ENCODE data around the gene BICD1.

BICD1 gene

DNA sequence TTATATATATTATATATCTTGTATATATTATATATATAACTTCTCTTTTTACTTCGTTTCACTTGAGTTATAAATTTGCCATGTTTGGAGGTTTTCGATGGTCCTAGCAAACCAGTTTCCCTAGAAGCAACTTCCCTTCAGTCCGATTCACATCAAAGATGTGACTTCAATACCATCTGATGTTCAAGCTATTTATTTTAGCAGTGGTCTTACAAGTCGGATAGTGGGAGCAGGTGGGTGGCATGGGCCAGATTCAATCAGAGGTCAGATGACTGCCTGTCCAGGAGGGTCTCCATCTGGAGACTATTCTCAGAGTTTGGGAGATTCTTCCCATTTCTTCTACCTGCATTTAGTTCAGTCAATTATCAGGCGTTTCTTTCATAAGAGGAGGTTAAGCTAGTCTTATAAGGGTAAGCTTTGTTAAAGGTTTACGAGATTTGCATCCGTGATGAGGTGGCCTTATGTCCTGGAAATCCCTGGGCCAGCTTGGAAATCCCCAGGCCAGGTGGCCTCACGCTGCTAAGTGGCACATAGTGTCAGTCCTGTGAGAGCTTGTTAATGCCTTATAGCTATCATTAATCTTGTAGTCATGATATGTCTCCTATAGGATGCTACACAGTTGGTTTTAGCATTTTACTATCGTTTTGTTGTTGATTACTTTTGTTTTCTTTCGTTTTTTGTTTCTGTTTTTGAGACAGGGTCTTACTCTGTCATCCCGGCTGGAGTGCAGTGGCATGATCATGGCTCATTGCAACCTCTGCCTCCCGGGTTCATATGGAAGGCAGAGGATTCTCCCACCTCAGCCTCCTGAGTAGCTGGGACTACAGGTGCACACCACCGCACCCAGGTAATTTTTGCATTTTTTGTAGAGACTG, 145.8 kb downstream of the BICD1 start:
- DNase-seq = peak; percentile 93
- no peak for TF ChIP-seq CTCF (IDR thresholded peaks at IDR 0.05; ENCODE audit: low read depth, low read length)
- H3K9me3 ChIP-seq (ENCODE audit: severe bottlenecking) = no peaks in the 10 kb centered on the region
- no peaks in the 10 kb centered on the region for H3K36me3 ChIP-seq
- H3K27me3 ChIP-seq (ENCODE audit: insufficient read depth, low read depth, severe bottlenecking) = no peaks in the 10 kb centered on the region
- peak overlapping the region; percentile 32 for H3K4me3 ChIP-seq (ENCODE audit: low read depth, low read length)
- H3K27ac ChIP-seq = peak overlapping the region; percentile 63

DNA sequence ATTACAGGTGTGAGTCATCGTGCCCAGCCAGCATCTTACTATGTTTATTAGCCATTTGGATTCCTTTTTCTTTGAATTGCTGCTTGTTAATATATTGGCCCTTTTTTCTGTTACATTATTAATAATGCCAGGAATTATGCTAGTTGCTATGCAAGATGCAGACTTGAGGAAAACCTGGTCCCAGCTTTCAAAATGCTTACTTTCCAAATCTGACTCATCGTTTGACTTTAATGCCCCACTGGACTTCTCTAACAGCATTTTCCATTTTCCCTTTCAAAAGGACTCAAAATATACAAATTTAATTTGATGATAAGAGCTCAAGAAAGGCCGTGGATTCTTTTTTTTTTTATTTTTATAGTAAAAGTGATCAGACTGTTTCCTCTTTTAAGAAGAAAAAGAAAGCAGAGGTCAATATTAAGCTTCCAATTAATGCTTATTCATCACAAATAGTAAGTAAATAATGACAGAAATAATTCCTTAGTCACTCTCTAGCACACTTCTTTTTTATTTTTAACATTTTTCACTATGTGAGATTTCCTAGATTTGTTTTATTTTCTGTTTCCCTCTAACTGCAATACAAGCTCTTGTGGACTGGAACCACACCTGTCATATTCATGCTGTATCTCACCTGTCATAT, 146.6 kb downstream of the BICD1 start:
- no peak for TF ChIP-seq CTCF (IDR thresholded peaks at IDR 0.05; ENCODE audit: low read depth, low read length)
- H3K27me3 ChIP-seq (ENCODE audit: insufficient read depth, low read depth, severe bottlenecking) = no peaks in the 10 kb centered on the region
- no peak overlapping the region for H3K27ac ChIP-seq
- H3K36me3 ChIP-seq = no peaks in the 10 kb centered on the region
- no peak overlapping the region for H3K4me3 ChIP-seq (ENCODE audit: low read depth, low read length)
- peaks cover 3% of the 10 kb centered on the region for H3K9me3 ChIP-seq (ENCODE audit: severe bottlenecking)
- no peak for DNase-seq

GRCh38 chr12:32254260-32254956, 147.8 kb downstream of the BICD1 start:
- no peak for TF ChIP-seq CTCF (IDR thresholded peaks at IDR 0.05; ENCODE audit: low read depth, low read length)
- Histone ChIP-seq H3K36me3 (no peaks in the 10 kb centered on the region), H3K27ac (no peak overlapping the region), H3K9me3 (ENCODE audit: severe bottlenecking) (peaks cover 3% of the 10 kb centered on the region), H3K27me3 (ENCODE audit: insufficient read depth, low read depth, severe bottlenecking) (no peaks in the 10 kb centered on the region), H3K4me3 (ENCODE audit: low read depth, low read length) (no peak overlapping the region)
- DNase-seq = no peak

- no peak for DNase-seq
- Histone ChIP-seq H3K4me3 (ENCODE audit: low read depth, low read length) (no peak overlapping the region), H3K27ac (no peak overlapping the region), H3K36me3 (no peaks in the 10 kb centered on the region), H3K27me3 (ENCODE audit: insufficient read depth, low read depth, severe bottlenecking) (no peaks in the 10 kb centered on the region), H3K9me3 (ENCODE audit: severe bottlenecking) (peaks cover 3% of the 10 kb centered on the region)
- no peak for TF ChIP-seq CTCF (IDR thresholded peaks at IDR 0.05; ENCODE audit: low read depth, low read length)
These were observed 148.9 kb downstream of the BICD1 start for GRCh38 chr12:32255588-32255987.

DNA sequence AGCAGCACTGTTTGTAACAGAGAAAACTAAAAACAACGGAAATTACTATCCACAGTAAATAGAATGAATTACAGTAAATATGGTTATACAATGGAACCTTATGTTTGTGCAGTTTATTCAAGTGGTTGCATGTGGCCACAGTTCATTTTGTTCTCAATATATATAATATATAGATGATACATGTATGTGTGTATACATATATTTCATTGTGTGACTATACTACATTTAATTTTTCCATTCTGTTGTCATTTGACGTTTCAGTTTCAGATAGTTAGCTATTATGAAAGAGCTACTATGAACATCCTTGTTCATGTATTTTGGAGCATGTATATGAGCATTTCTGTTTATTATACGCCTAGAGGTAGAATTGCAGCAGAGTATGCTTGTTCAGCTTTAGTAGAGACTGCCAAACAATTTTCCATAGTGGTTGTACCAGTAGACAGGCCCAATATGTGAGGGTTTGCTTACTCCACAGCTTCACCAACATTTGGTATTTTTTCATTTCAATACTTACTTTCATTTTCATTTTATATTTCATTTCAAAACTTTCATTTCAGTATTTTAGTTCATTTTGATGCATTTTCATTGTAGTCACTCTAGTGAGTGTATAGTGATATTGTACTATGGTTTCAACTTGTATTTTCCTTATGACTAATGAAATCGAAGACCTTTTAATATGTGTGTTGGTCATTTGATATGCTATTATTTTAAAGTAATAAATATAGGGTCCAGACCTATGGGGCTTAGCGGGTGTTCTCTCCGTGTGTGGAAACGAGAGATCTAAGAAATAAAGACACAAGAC, 151.2 kb downstream of the BICD1 start:
- no peaks in the 10 kb centered on the region for H3K27me3 ChIP-seq (ENCODE audit: insufficient read depth, low read depth, severe bottlenecking)
- DNase-seq = no peak
- TF ChIP-seq CTCF (IDR thresholded peaks at IDR 0.05; ENCODE audit: low read depth, low read length) = no peak
- no peak overlapping the region for H3K27ac ChIP-seq
- no peaks in the 10 kb centered on the region; the same call in 1 of the 2 replicates for H3K36me3 ChIP-seq
- H3K4me3 ChIP-seq (ENCODE audit: low read depth, low read length) = no peak overlapping the region
- H3K9me3 ChIP-seq (ENCODE audit: severe bottlenecking) = peaks cover 3% of the 10 kb centered on the region
